GM23338 (cell line): Measurements from ENCODE around the gene FCRL6. TPM values are rescaled to one million over a fixed set of nuclear protein-coding genes. Genes with fewer than 3 reads are reported as not detected.

Source experiments
- ATAC-seq: fragments of 200-7000 bp; cut with Tn5 transposase; 3 replicates; pipeline ENCODE4 v1.9.1; 2020
- DNase-seq: peaks from one replicate; pipeline ENCODE4 v3.0.0-alpha.2; 2015; ENCODE audit warnings: low spot score
- H2AFZ ChIP-seq: fragments of 200-600 bp; sonication (generic); 2 replicates; pipeline ENCODE4 v1.8.0; 2016; ENCODE audit warnings: antibody characterized with exemption, mild to moderate bottlenecking, moderate library complexity
- H3F3A ChIP-seq: fragments of 200-600 bp; sonication (generic); replicated peaks from 2 replicates; pipeline ENCODE4 v1.8.0; 2017; ENCODE audit warnings: antibody characterized with exemption, mixed run types, low read depth
- H3K27ac ChIP-seq: fragments of 200-600 bp; sonication (generic); 2 replicates; pipeline ENCODE4 v1.6.1; 2016; ENCODE audit warnings: low read depth
- H3K27me3 ChIP-seq: fragments of 200-600 bp; sonication (generic); 2 replicates; pipeline ENCODE4 v1.8.0; 2016; ENCODE audit warnings: mild to moderate bottlenecking, mixed run types, moderate library complexity; ENCODE audit not compliant: insufficient read depth
- H3K36me3 ChIP-seq: fragments of 200-600 bp; sonication (generic); 2 replicates; pipeline ENCODE4 v1.8.0; 2016; ENCODE audit warnings: mild to moderate bottlenecking; ENCODE audit not compliant: insufficient read depth
- H3K4me1 ChIP-seq: fragments of 200-600 bp; sonication (generic); 2 replicates; pipeline ENCODE4 v1.8.0; 2016; ENCODE audit warnings: mild to moderate bottlenecking, moderate library complexity; ENCODE audit not compliant: insufficient read depth
- H3K4me2 ChIP-seq: fragments of 200-600 bp; sonication (generic); 2 replicates; pipeline ENCODE4 v1.7.1; 2017; ENCODE audit warnings: mixed run types
- H3K4me3 ChIP-seq: fragments of 200-600 bp; sonication (generic); 2 replicates; pipeline ENCODE4 v1.6.1; 2016; ENCODE audit warnings: mixed run types
- H3K79me2 ChIP-seq: fragments of 200-600 bp; sonication (generic); replicated peaks from 2 replicates; pipeline ENCODE4 v1.8.0; 2017; ENCODE audit warnings: mild to moderate bottlenecking; ENCODE audit not compliant: insufficient read depth
- H3K9me2 ChIP-seq: fragments of 200-600 bp; sonication (generic); 2 replicates; pipeline ENCODE4 v1.8.0; 2017; ENCODE audit not compliant: insufficient read depth
- H4K20me1 ChIP-seq: fragments of 200-600 bp; sonication (generic); replicated peaks from 2 replicates; pipeline ENCODE4 v1.8.0; 2017; ENCODE audit warnings: mild to moderate bottlenecking; ENCODE audit not compliant: insufficient read depth
- H3K27ac Mint-ChIP-seq: 2 replicates; pipeline ENCODE4 v1.8.0; 2020; ENCODE audit warnings: inconsistent platforms, mild to moderate bottlenecking, moderate library complexity, mixed read lengths
- H3K27me3 Mint-ChIP-seq: 3 replicates; pipeline ENCODE4 v1.8.0; 2022; ENCODE audit warnings: low read depth, mild to moderate bottlenecking, moderate library complexity, mixed read lengths, inconsistent platforms; ENCODE audit not compliant: insufficient read depth, poor library complexity
- H3K36me3 Mint-ChIP-seq: 3 replicates; pipeline ENCODE4 v1.8.0; 2021; ENCODE audit warnings: low read depth, mild to moderate bottlenecking, inconsistent platforms, moderate library complexity, mixed read lengths
- H3K4me1 Mint-ChIP-seq: 3 replicates; pipeline ENCODE4 v1.8.0; 2020; ENCODE audit warnings: mild to moderate bottlenecking, inconsistent platforms, mixed read lengths
- H3K4me3 Mint-ChIP-seq: 3 replicates; pipeline ENCODE4 v1.8.0; 2021; ENCODE audit warnings: moderate library complexity, mild to moderate bottlenecking, inconsistent platforms, mixed read lengths
- H3K9me3 Mint-ChIP-seq: 3 replicates; pipeline ENCODE4 v1.8.0; 2020; ENCODE audit warnings: moderate library complexity, mild to moderate bottlenecking, inconsistent platforms, mixed read lengths
- EZH2 ChIP-seq: fragments of 200-600 bp; sonication (generic); IDR thresholded peaks from one replicate; pipeline ENCODE4 v1.8.0; 2017; ENCODE audit warnings: antibody characterized with exemption, mild to moderate bottlenecking, low read depth; ENCODE audit not compliant: unreplicated experiment
- NANOG ChIP-seq: IDR thresholded peaks from 2 replicates; pipeline ENCODE4 v1.6.1; 2016; ENCODE audit warnings: antibody characterized with exemption, borderline replicate concordance
- REST ChIP-seq: IDR thresholded peaks from one replicate; pipeline ENCODE4 v1.6.1; 2018; ENCODE audit warnings: antibody characterized with exemption; ENCODE audit not compliant: unreplicated experiment
- STAT1 ChIP-seq: IDR thresholded peaks from one replicate; pipeline ENCODE4 v1.6.1; 2016; ENCODE audit warnings: antibody characterized with exemption; ENCODE audit not compliant: unreplicated experiment
- ZNF114 ChIP-seq: fragments of 250-450 bp; sonication (Bioruptor Pico); IDR thresholded peaks from 2 replicates; pipeline ENCODE4 v1.5.0; 2020; ENCODE audit warnings: mild to moderate bottlenecking, moderate library complexity
- polyA plus RNA-seq: library from polyadenylated mRNA; unstranded; fragments of >200 nt; fragmentation: Nextera tagmentation; extraction: Ambion mirVana; gene quantifications from 2 replicates; pipeline ENCODE4 v1.2.1, GENCODE V29; 2016
- total RNA-seq: library from RNA; depleted of rRNA; stranded (reverse); fragments of >200 nt; shearing (Covaris generic); gene quantifications from 2 replicates; pipeline ENCODE4 v1.2.3, GENCODE V29; 2014
- TF ChIP-seq, protein P1 (sequence below): fragments of 250-450 bp; sonication (Bioruptor Pico); IDR thresholded peaks from 2 replicates; pipeline ENCODE4 v1.5.0; 2020; ENCODE audit warnings: mild to moderate bottlenecking, moderate library complexity

Gene FCRL6
- total and polyA plus RNA-seq, 2 experiments from 2014 or later = not detected

GRCh38 chr1:159856576-159856975, 54.4 kb downstream of the FCRL6 start:
- Histone ChIP-seq H3K4me2 (no peak overlapping the region), H3K36me3 (no peaks in the 10 kb centered on the region), H2AFZ (no peak overlapping the region), H3K79me2 (no peaks in the 10 kb centered on the region), H3K4me1 (peaks cover 6% of the 10 kb centered on the region), H3K27ac (no peak overlapping the region), H3K9me2 (no peaks in the 10 kb centered on the region), H3F3A (0 out of 2 replicates have a peak, but pooled peaks cover 2% of the 10 kb centered on the region), H3K27me3 (peaks cover 47% of the 10 kb centered on the region), H3K4me3 (no peak overlapping the region), H4K20me1 (no peaks in the 10 kb centered on the region)
- Mint-ChIP-seq H3K9me3 (no peaks in the 10 kb centered on the region), H3K27me3 (peaks cover 26% of the 10 kb centered on the region), H3K27ac (no peak overlapping the region), H3K4me3 (no peak overlapping the region), H3K36me3 (no peaks in the 10 kb centered on the region; the same call in 2 of the 3 replicates), H3K4me1 (peaks cover 9% of the 10 kb centered on the region)
- no peak for TF ChIP-seq NANOG
- TF ChIP-seq EZH2 = no peak
- TF ChIP-seq, protein P1, sequence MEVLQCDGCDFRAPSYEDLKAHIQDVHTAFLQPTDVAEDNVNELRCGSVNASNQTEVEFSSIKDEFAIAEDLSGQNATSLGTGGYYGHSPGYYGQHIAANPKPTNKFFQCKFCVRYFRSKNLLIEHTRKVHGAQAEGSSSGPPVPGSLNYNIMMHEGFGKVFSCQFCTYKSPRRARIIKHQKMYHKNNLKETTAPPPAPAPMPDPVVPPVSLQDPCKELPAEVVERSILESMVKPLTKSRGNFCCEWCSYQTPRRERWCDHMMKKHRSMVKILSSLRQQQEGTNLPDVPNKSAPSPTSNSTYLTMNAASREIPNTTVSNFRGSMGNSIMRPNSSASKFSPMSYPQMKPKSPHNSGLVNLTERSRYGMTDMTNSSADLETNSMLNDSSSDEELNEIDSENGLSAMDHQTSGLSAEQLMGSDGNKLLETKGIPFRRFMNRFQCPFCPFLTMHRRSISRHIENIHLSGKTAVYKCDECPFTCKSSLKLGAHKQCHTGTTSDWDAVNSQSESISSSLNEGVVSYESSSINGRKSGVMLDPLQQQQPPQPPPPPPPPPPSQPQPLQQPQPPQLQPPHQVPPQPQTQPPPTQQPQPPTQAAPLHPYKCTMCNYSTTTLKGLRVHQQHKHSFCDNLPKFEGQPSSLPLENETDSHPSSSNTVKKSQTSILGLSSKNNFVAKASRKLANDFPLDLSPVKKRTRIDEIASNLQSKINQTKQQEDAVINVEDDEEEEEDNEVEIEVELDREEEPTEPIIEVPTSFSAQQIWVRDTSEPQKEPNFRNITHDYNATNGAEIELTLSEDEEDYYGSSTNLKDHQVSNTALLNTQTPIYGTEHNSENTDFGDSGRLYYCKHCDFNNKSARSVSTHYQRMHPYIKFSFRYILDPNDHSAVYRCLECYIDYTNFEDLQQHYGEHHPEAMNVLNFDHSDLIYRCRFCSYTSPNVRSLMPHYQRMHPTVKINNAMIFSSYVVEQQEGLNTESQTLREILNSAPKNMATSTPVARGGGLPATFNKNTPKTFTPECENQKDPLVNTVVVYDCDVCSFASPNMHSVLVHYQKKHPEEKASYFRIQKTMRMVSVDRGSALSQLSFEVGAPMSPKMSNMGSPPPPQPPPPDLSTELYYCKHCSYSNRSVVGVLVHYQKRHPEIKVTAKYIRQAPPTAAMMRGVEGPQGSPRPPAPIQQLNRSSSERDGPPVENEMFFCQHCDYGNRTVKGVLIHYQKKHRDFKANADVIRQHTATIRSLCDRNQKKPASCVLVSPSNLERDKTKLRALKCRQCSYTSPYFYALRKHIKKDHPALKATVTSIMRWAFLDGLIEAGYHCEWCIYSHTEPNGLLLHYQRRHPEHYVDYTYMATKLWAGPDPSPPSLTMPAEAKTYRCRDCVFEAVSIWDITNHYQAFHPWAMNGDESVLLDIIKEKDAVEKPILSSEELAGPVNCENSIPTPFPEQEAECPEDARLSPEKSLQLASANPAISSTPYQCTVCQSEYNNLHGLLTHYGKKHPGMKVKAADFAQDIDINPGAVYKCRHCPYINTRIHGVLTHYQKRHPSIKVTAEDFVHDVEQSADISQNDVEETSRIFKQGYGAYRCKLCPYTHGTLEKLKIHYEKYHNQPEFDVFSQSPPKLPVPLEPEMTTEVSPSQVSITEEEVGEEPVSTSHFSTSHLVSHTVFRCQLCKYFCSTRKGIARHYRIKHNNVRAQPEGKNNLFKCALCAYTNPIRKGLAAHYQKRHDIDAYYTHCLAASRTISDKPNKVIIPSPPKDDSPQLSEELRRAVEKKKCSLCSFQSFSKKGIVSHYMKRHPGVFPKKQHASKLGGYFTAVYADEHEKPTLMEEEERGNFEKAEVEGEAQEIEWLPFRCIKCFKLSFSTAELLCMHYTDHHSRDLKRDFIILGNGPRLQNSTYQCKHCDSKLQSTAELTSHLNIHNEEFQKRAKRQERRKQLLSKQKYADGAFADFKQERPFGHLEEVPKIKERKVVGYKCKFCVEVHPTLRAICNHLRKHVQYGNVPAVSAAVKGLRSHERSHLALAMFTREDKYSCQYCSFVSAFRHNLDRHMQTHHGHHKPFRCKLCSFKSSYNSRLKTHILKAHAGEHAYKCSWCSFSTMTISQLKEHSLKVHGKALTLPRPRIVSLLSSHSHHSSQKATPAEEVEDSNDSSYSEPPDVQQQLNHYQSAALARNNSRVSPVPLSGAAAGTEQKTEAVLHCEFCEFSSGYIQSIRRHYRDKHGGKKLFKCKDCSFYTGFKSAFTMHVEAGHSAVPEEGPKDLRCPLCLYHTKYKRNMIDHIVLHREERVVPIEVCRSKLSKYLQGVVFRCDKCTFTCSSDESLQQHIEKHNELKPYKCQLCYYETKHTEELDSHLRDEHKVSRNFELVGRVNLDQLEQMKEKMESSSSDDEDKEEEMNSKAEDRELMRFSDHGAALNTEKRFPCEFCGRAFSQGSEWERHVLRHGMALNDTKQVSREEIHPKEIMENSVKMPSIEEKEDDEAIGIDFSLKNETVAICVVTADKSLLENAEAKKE (CRISPR knock-in tag) = no peak
- no peak for TF ChIP-seq STAT1
- TF ChIP-seq REST = no peak
- no peak for TF ChIP-seq ZNF114
- no peak for DNase-seq
- ATAC-seq = no peak
